Muscle layer of duodenum (tissue), 2 donors: ENCODE data around the gene CBLC.

Experiments used
- H3K27ac ChIP-seq: one replicate; pipeline ENCODE4 v1.7.0; 2013; ENCODE audit warnings: mild to moderate bottlenecking, low read length
- H3K27me3 ChIP-seq: one replicate; pipeline ENCODE4 v1.7.0; 2013; ENCODE audit warnings: low read depth, mild to moderate bottlenecking, control low read depth, low read length
- H3K36me3 ChIP-seq, 2 donors: one replicate each; pipeline ENCODE4 v1.7.0; 2013; ENCODE audit warnings: low read length in 2 of 2, control low read depth in 1 of 2, mild to moderate bottlenecking in 1 of 2; ENCODE audit not compliant: insufficient read depth in 2 of 2, control insufficient read depth in 1 of 2
- H3K4me1 ChIP-seq, 2 donors: one replicate each; pipeline ENCODE4 v1.7.0; 2013; ENCODE audit warnings: low read length in 2 of 2, mild to moderate bottlenecking in 2 of 2, control low read depth in 1 of 2, moderate library complexity in 1 of 2; ENCODE audit not compliant: insufficient read depth in 2 of 2, control insufficient read depth in 1 of 2
- H3K4me3 ChIP-seq, 2 donors: one replicate each; pipeline ENCODE4 v1.7.0; 2013; ENCODE audit warnings: low read length in 2 of 2, low read depth in 1 of 2, mild to moderate bottlenecking in 1 of 2
- H3K9me3 ChIP-seq, 2 donors: one replicate each; pipeline ENCODE4 v1.7.0; 2013; ENCODE audit warnings: low read length in 2 of 2, control low read depth in 1 of 2, mild to moderate bottlenecking in 1 of 2; ENCODE audit not compliant: control insufficient read depth in 1 of 2
- donor health status: healthy.

The CBLC gene

GRCh38 chr19:44747739-44748425 lies 29.8 kb upstream of the CBLC start:
- H3K4me3 ChIP-seq: peak overlapping the region; percentile 66 to 87
- no peaks in the 10 kb centered on the region for H3K9me3 ChIP-seq
- H3K27me3 ChIP-seq: no peaks in the 10 kb centered on the region
- H3K27ac ChIP-seq: peak overlapping the region; percentile 99
- H3K4me1 ChIP-seq: peaks cover 23 to 37% of the 10 kb centered on the region in 2 donors
- H3K36me3 ChIP-seq: peaks cover 8 to 20% of the 10 kb centered on the region in 2 donors

- peak within 1 kb of the TSS; percentile 99 for H3K27ac ChIP-seq
- H3K4me1 ChIP-seq: peaks cover 24 to 40% of the 10 kb centered on the region in 2 donors
- peak within 1 kb of the TSS; percentile 82 to 94 for H3K4me3 ChIP-seq
- H3K27me3 ChIP-seq: no peaks in the 10 kb centered on the region
- H3K9me3 ChIP-seq: no peaks in the 10 kb centered on the region
- H3K36me3 ChIP-seq: peaks cover 8 to 22% of the 10 kb centered on the region in 2 donors
Observed at GRCh38 chr19:44748426-44749254, 29.1 kb upstream of the CBLC start, which contains the start of gene BCL3. Gene BCL3 (plus strand): TSS chr19:44748708. CDS start chr19:44748791, 83 bp downstream.

- no peaks in the 10 kb centered on the region for H3K9me3 ChIP-seq
- H3K4me3 ChIP-seq: peak overlapping the region; percentile 82 to 94
- H3K27ac ChIP-seq: peak overlapping the region; percentile 87
- peaks cover 8 to 22% of the 10 kb centered on the region in 2 donors for H3K36me3 ChIP-seq
- H3K27me3 ChIP-seq: no peaks in the 10 kb centered on the region
- H3K4me1 ChIP-seq: peaks cover 24 to 40% of the 10 kb centered on the region in 2 donors
Observed at GRCh38 chr19:44749292-44749691, 28.4 kb upstream of the CBLC start.

GRCh38 chr19:44749994-44750393 lies 27.7 kb upstream of the CBLC start:
- Histone ChIP-seq H3K36me3 (peaks cover 8 to 24% of the 10 kb centered on the region in 2 donors), H3K4me1 (peaks cover 29 to 43% of the 10 kb centered on the region in 2 donors), H3K27ac (peak overlapping the region; percentile 87), H3K9me3 (no peaks in the 10 kb centered on the region), H3K4me3 (peak overlapping the region; percentile 82 to 94), H3K27me3 (no peaks in the 10 kb centered on the region)

GRCh38 chr19:44752123-44752815 lies 25.4 kb upstream of the CBLC start:
- H3K4me1 ChIP-seq: peaks cover 27 to 54% of the 10 kb centered on the region in 2 donors

GRCh38 chr19:44752816-44753625 lies 24.7 kb upstream of the CBLC start:
- H3K27me3 ChIP-seq: no peaks in the 10 kb centered on the region
- peaks cover 8 to 40% of the 10 kb centered on the region in 2 donors for H3K36me3 ChIP-seq
- peak overlapping the region; percentile 59 to 66 for H3K4me3 ChIP-seq
- H3K4me1 ChIP-seq: peaks cover 27 to 54% of the 10 kb centered on the region in 2 donors
- no peaks in the 10 kb centered on the region for H3K9me3 ChIP-seq
- H3K27ac ChIP-seq: peak overlapping the region; percentile 79

More at GRCh38 chr19:44752123-44752815, 25.4 kb upstream of the CBLC start:
- H3K36me3 ChIP-seq: peaks cover 8 to 40% of the 10 kb centered on the region in 2 donors
- H3K4me3 ChIP-seq: peak overlapping the region; percentile 59 to 66
- H3K27ac ChIP-seq: peak overlapping the region; percentile 79
- no peaks in the 10 kb centered on the region for H3K9me3 ChIP-seq
- no peaks in the 10 kb centered on the region for H3K27me3 ChIP-seq

GRCh38 chr19:44753626-44753931 lies 24.1 kb upstream of the CBLC start:
- H3K36me3 ChIP-seq: peaks cover 8 to 44% of the 10 kb centered on the region in 2 donors

GRCh38 chr19:44753932-44754749 lies 23.5 kb upstream of the CBLC start:
- no peaks in the 10 kb centered on the region for H3K27me3 ChIP-seq
- H3K4me3 ChIP-seq: peak overlapping the region; percentile 57 to 74
- peaks cover 27 to 56% of the 10 kb centered on the region in 2 donors for H3K4me1 ChIP-seq
- peaks cover 13 to 44% of the 10 kb centered on the region in 2 donors for H3K36me3 ChIP-seq
- no peaks in the 10 kb centered on the region for H3K9me3 ChIP-seq
- H3K27ac ChIP-seq: peak overlapping the region; percentile 99

More at GRCh38 chr19:44753626-44753931, 24.1 kb upstream of the CBLC start:
- Histone ChIP-seq H3K9me3 (no peaks in the 10 kb centered on the region), H3K27me3 (no peaks in the 10 kb centered on the region), H3K27ac (peak overlapping the region; percentile 99), H3K4me1 (peaks cover 27 to 54% of the 10 kb centered on the region in 2 donors), H3K4me3 (peak overlapping the region; percentile 59 to 74)

- H3K27ac ChIP-seq: peak overlapping the region; percentile 99
- peaks cover 26 to 59% of the 10 kb centered on the region in 2 donors for H3K4me1 ChIP-seq
- H3K4me3 ChIP-seq: peak overlapping the region; percentile 56 to 57
- H3K36me3 ChIP-seq: peaks cover 19 to 45% of the 10 kb centered on the region in 2 donors
- H3K9me3 ChIP-seq: no peaks in the 10 kb centered on the region
- H3K27me3 ChIP-seq: no peaks in the 10 kb centered on the region
Observed at GRCh38 chr19:44754750-44755080, 23.0 kb upstream of the CBLC start.

GRCh38 chr19:44755219-44755618 lies 22.5 kb upstream of the CBLC start:
- H3K4me1 ChIP-seq: peaks cover 22 to 55% of the 10 kb centered on the region in 2 donors
- H3K27ac ChIP-seq: peak overlapping the region; percentile 99
- H3K36me3 ChIP-seq: peaks cover 24 to 47% of the 10 kb centered on the region in 2 donors
- H3K9me3 ChIP-seq: no peaks in the 10 kb centered on the region
- H3K4me3 ChIP-seq: peak overlapping the region; percentile 56 to 57
- H3K27me3 ChIP-seq: no peaks in the 10 kb centered on the region
